ENCODE data around the gene TUBGCP6. TPM values are rescaled to one million over a fixed set of nuclear protein-coding genes. Genes with fewer than 3 reads are reported as not detected.

The TUBGCP6 gene
- polyA plus RNA-seq, 1 donor, result 33.5 TPM

Other genes with a start within 250 kb of the TUBGCP6 start
- not detected for gene IL17REL, start 232.3 kb downstream of the TUBGCP6 start, polyA plus RNA-seq (ENCODE audit: insufficient read length)
- gene TTLL8, start 186.7 kb downstream of the TUBGCP6 start, polyA plus RNA-seq (ENCODE audit: insufficient read length), result not detected
- gene MLC1, start 159.6 kb downstream of the TUBGCP6 start, polyA plus RNA-seq (ENCODE audit: insufficient read length), result 1.3 TPM
- gene MOV10L1, start 155.0 kb downstream of the TUBGCP6 start, polyA plus RNA-seq (ENCODE audit: insufficient read length), result 0.58 TPM
- gene PANX2, start 74.3 kb downstream of the TUBGCP6 start, polyA plus RNA-seq (ENCODE audit: insufficient read length), result 0.14 TPM
- 23.3 TPM for gene TRABD, start 59.1 kb downstream of the TUBGCP6 start, polyA plus RNA-seq (ENCODE audit: insufficient read length)
- 17.8 TPM for gene SELENOO, start 44.0 kb downstream of the TUBGCP6 start, polyA plus RNA-seq (ENCODE audit: insufficient read length)
- 20.5 TPM for gene HDAC10, start 6.2 kb upstream of the TUBGCP6 start, polyA plus RNA-seq (ENCODE audit: insufficient read length)
- 29.1 TPM for gene MAPK12, start 16.7 kb upstream of the TUBGCP6 start, polyA plus RNA-seq (ENCODE audit: insufficient read length)
- gene MAPK11, start 25.4 kb upstream of the TUBGCP6 start, polyA plus RNA-seq (ENCODE audit: insufficient read length), result 7.4 TPM
- gene PLXNB2, start 62.6 kb upstream of the TUBGCP6 start, polyA plus RNA-seq (ENCODE audit: insufficient read length), result 109 TPM
- 5.5 TPM for gene DENND6B, start 82.0 kb upstream of the TUBGCP6 start, polyA plus RNA-seq (ENCODE audit: insufficient read length)
- 34.3 TPM for gene PPP6R2, start 98.3 kb upstream of the TUBGCP6 start, polyA plus RNA-seq (ENCODE audit: insufficient read length)
- gene SBF1, start 230.0 kb upstream of the TUBGCP6 start, polyA plus RNA-seq (ENCODE audit: insufficient read length), result 53.0 TPM
- gene ADM2, start 236.5 kb upstream of the TUBGCP6 start, polyA plus RNA-seq (ENCODE audit: insufficient read length), result 0.26 TPM
- gene MIOX, start 241.8 kb upstream of the TUBGCP6 start, polyA plus RNA-seq (ENCODE audit: insufficient read length), result not detected